ENCODE results near the gene PCNX1. TPM values are rescaled to one million over a fixed set of nuclear protein-coding genes. Genes with fewer than 3 reads are reported as not detected.

The PCNX1 gene
- total and polyA plus RNA-seq, 2 of the 4 experiments (the other 2 are of a cell fraction) = 15.0 to 43.7 TPM

DNA sequence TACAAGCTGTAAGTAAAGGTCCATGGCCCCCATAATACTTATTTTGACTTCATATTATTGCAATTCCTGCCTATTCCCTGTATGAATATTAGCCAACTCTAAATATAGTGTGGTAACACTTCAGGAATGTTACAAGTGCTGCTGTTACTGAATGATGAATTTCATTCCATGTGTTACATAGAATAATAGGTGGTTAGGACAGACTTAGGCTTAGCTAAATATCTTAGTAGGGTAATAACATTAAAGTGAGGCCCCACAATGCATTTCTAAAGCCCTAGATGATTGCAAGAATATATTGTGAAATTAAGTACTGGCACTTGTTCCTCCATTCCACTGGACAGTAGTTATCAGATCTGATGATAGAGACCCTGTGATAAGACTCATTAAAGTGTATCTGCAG lies 182.7 kb downstream of the PCNX1 start:
- Histone ChIP-seq H3K4ac (ENCODE audit: low read depth, low read length) (no peak overlapping the region), H3K27me3 (ENCODE audit: control insufficient read depth, insufficient read depth, low read length) (no peaks in the 10 kb centered on the region), H3K23ac (ENCODE audit: low read depth, low read length) (no peak overlapping the region), H4K91ac (ENCODE audit: insufficient read depth, low read depth, low read length) (no peak overlapping the region), H3K56ac (ENCODE audit: extremely low read depth, insufficient read depth, low read length) (no peak overlapping the region), H2AK9ac (replicated peaks; ENCODE audit: low read depth, low read length, poor library complexity) (no peak overlapping the region), H3K4me3 (ENCODE audit: insufficient read depth, low read depth, low read length) (no peak overlapping the region), H2BK120ac (ENCODE audit: low read depth, low read length) (no peak overlapping the region), H3K18ac (ENCODE audit: low read depth, low read length) (no peak overlapping the region), H2BK15ac (ENCODE audit: low read depth, low read length) (no peak overlapping the region), H3K36me3 (ENCODE audit: control insufficient read depth, insufficient read depth, low read length) (peaks cover 17% of the 10 kb centered on the region), H2BK20ac (ENCODE audit: low read depth, low read length) (no peak overlapping the region), H3K14ac (replicated peaks; ENCODE audit: low read depth, low read length) (no peak overlapping the region), H3K9ac (ENCODE audit: low read depth, low read length) (no peak overlapping the region), H3K4me1 (ENCODE audit: control insufficient read depth, insufficient read depth, low read length) (peaks cover 5% of the 10 kb centered on the region; the same call in 1 of the 2 replicates), H4K5ac (ENCODE audit: low read depth, low read length) (no peak overlapping the region), H4K20me1 (ENCODE audit: insufficient read depth, low read length) (no peaks in the 10 kb centered on the region), H2AK5ac (ENCODE audit: low read depth, low read length) (no peak overlapping the region), H3K4me2 (ENCODE audit: low read depth, low read length) (no peak overlapping the region), H3K9me3 (ENCODE audit: control insufficient read depth, insufficient read depth, low read length) (no peaks in the 10 kb centered on the region), H2BK5ac (ENCODE audit: low read depth, low read length, poor library complexity, severe bottlenecking) (peak overlapping the region; percentile 76), H3K79me1 (ENCODE audit: low read depth in 1 of 2, low read length in 2 of 2) (peaks cover 15 to 25% of the 10 kb centered on the region in 2 experiments), H3K9me1 (ENCODE audit: insufficient read depth, low read length) (peaks cover 11% of the 10 kb centered on the region), H3K27ac (ENCODE audit: insufficient read depth, low read length) (no peak overlapping the region), H4K8ac (ENCODE audit: low read depth in 2 of 2, low read length in 2 of 2) (no peak overlapping the region), H2AFZ (replicated peaks; ENCODE audit: low read length, poor library complexity) (no peak overlapping the region)
- TF ChIP-seq, protein P1, sequence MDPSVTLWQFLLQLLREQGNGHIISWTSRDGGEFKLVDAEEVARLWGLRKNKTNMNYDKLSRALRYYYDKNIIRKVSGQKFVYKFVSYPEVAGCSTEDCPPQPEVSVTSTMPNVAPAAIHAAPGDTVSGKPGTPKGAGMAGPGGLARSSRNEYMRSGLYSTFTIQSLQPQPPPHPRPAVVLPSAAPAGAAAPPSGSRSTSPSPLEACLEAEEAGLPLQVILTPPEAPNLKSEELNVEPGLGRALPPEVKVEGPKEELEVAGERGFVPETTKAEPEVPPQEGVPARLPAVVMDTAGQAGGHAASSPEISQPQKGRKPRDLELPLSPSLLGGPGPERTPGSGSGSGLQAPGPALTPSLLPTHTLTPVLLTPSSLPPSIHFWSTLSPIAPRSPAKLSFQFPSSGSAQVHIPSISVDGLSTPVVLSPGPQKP (IDR thresholded peaks at IDR 0.05; ENCODE audit: borderline replicate concordance, low read depth, low read length) = no peak
- TF ChIP-seq CEBPB (IDR thresholded peaks at IDR 0.05; ENCODE audit: low read depth, low read length) = peak; percentile 13; the same call in 1 of the 2 replicates
- in situ Hi-C loops (cut with MboI; ENCODE audit: low sequenced_read_pairs) (no loop called here), intact Hi-C loops (cut with micrococcal nuclease) (no loop called here), dilution Hi-C loops (cut with HindIII; ENCODE audit: low sequenced_read_pairs, unreplicated experiment) (no loop called here)
- no TSS peak for BruUV-seq (replicated peaks)
- ChIA-PET POLR2A (ENCODE audit: unreplicated experiment) (interaction anchor here (0.7 kb wide), 1 partner anchor 634 kb away, joined by 3 read pairs; no protein-coding TSS in a partner anchor), CTCF (interaction anchor here (1.4 kb wide), 1 partner anchor 14 kb away, joined by 5 read pairs; no protein-coding TSS in a partner anchor)
- DNase-seq (peak; percentile 49), ATAC-seq (ENCODE audit: low read depth) (peak; percentile 55)
